DND-41 (cell line): ENCODE data around the gene MAGIX.
A peak's percentile ranks its signal among the peaks of the same experiment; 100 is the strongest.

Experiments
- ATAC-seq: fragments of 200-7000 bp; cut with Tn5 transposase; 3 replicates; pipeline ENCODE4 v1.9.1; 2021; ENCODE audit warnings: low read depth; ENCODE audit not compliant: insufficient read depth
- DNase-seq: peaks from one replicate; pipeline ENCODE4 v3.0.0-alpha.2; 2020
- H2AFZ ChIP-seq: 2 replicates; pipeline ENCODE4 v1.6.0; 2012; ENCODE audit warnings: low read depth, low read length
- H3K27ac ChIP-seq: 2 replicates; pipeline ENCODE4 v1.5.1; 2012; ENCODE audit warnings: low read length, inconsistent platforms
- H3K27me3 ChIP-seq: fragments of 200-600 bp; sonication (generic); 2 replicates; pipeline ENCODE4 v1.6.0; 2012; ENCODE audit warnings: low read length, mild to moderate bottlenecking, inconsistent platforms; ENCODE audit not compliant: insufficient read depth, poor library complexity
- H3K36me3 ChIP-seq: 2 replicates; pipeline ENCODE4 v1.5.1; 2012; ENCODE audit warnings: low read length, inconsistent platforms; ENCODE audit not compliant: insufficient read depth
- H3K4me1 ChIP-seq: 2 replicates; pipeline ENCODE4 v1.5.1; 2012; ENCODE audit warnings: mild to moderate bottlenecking, low read length; ENCODE audit not compliant: insufficient read depth
- H3K4me2 ChIP-seq: 2 replicates; pipeline ENCODE4 v1.6.0; 2012; ENCODE audit warnings: mild to moderate bottlenecking, moderate library complexity, low read length, inconsistent platforms; ENCODE audit not compliant: insufficient read depth
- H3K4me3 ChIP-seq, 2 experiments: fragments of 200-600 bp in 1 of 2; shearing (Covaris generic) in 1 of 2; 2 replicates each; pipeline ENCODE4 v1.5.1; 2012 to 2016; ENCODE audit warnings: inconsistent platforms in 2 of 2, low read length in 2 of 2, mild to moderate bottlenecking in 2 of 2, low read depth in 1 of 2, moderate library complexity in 1 of 2
- H3K79me2 ChIP-seq: 2 replicates; pipeline ENCODE4 v1.6.0; 2012; ENCODE audit warnings: low read length, inconsistent platforms; ENCODE audit not compliant: insufficient read depth
- H3K9ac ChIP-seq: 2 replicates; pipeline ENCODE4 v1.6.0; 2012; ENCODE audit warnings: low read depth, mild to moderate bottlenecking, inconsistent platforms, low read length, moderate library complexity
- H3K9me3 ChIP-seq: 2 replicates; pipeline ENCODE4 v1.5.1; 2012; ENCODE audit warnings: low read length, moderate library complexity, mild to moderate bottlenecking, inconsistent platforms; ENCODE audit not compliant: insufficient read depth, severe bottlenecking
- H4K20me1 ChIP-seq: 2 replicates; pipeline ENCODE4 v1.6.0; 2012; ENCODE audit warnings: low read length; ENCODE audit not compliant: insufficient read depth
- EZH2 ChIP-seq: IDR thresholded peaks from 3 replicates; pipeline ENCODE4 v1.6.1; 2012; ENCODE audit warnings: borderline replicate concordance, low read depth, mild to moderate bottlenecking, moderate library complexity, low read length, inconsistent platforms; ENCODE audit not compliant: severe bottlenecking
- TF ChIP-seq, protein P1 (sequence below): IDR thresholded peaks from 2 replicates; pipeline ENCODE4 v1.5.1; 2012; ENCODE audit warnings: borderline replicate concordance, low read length, moderate library complexity, mild to moderate bottlenecking; ENCODE audit not compliant: poor library complexity, severe bottlenecking; ENCODE audit errors: extremely low read depth

The MAGIX gene

DNA sequence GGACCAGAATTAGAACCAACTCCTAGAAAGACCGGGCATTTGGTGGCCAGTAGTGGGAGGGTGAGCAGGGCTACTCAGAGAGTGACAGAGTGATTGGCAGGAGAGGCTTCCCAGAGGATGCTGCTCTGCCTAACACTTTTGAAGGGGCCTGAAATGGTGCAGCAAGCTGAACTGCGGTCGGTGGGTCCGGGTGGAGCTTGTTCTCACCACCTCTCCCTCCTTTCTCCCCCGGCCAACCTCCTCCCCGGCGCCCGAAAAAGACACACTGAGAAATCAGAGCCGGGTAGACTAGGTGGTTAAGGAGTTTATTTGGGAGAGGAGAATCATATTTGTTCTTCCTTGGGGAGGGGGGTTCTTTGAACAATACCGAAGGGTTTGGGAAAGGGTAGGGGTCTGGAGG, 25.0 kb downstream of the MAGIX start:
- no peak overlapping the region for H3K4me2 ChIP-seq
- H3K4me1 ChIP-seq = peaks cover 35% of the 10 kb centered on the region
- H3K4me3 ChIP-seq = no peak overlapping the region
- H3K27ac ChIP-seq = no peak overlapping the region
- DNase-seq (no peak), ATAC-seq (no peak)
- H3K36me3 ChIP-seq = peaks cover 11% of the 10 kb centered on the region
- TF ChIP-seq EZH2 = no peak
- TF ChIP-seq, protein P1, sequence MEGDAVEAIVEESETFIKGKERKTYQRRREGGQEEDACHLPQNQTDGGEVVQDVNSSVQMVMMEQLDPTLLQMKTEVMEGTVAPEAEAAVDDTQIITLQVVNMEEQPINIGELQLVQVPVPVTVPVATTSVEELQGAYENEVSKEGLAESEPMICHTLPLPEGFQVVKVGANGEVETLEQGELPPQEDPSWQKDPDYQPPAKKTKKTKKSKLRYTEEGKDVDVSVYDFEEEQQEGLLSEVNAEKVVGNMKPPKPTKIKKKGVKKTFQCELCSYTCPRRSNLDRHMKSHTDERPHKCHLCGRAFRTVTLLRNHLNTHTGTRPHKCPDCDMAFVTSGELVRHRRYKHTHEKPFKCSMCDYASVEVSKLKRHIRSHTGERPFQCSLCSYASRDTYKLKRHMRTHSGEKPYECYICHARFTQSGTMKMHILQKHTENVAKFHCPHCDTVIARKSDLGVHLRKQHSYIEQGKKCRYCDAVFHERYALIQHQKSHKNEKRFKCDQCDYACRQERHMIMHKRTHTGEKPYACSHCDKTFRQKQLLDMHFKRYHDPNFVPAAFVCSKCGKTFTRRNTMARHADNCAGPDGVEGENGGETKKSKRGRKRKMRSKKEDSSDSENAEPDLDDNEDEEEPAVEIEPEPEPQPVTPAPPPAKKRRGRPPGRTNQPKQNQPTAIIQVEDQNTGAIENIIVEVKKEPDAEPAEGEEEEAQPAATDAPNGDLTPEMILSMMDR = no peak
- no peaks in the 10 kb centered on the region for H3K9me3 ChIP-seq
- no peaks in the 10 kb centered on the region for H3K27me3 ChIP-seq
- no peak overlapping the region for H3K9ac ChIP-seq
- H3K79me2 ChIP-seq = peaks cover 23% of the 10 kb centered on the region
- H2AFZ ChIP-seq = no peak overlapping the region
- H4K20me1 ChIP-seq = no peaks in the 10 kb centered on the region

DNA sequence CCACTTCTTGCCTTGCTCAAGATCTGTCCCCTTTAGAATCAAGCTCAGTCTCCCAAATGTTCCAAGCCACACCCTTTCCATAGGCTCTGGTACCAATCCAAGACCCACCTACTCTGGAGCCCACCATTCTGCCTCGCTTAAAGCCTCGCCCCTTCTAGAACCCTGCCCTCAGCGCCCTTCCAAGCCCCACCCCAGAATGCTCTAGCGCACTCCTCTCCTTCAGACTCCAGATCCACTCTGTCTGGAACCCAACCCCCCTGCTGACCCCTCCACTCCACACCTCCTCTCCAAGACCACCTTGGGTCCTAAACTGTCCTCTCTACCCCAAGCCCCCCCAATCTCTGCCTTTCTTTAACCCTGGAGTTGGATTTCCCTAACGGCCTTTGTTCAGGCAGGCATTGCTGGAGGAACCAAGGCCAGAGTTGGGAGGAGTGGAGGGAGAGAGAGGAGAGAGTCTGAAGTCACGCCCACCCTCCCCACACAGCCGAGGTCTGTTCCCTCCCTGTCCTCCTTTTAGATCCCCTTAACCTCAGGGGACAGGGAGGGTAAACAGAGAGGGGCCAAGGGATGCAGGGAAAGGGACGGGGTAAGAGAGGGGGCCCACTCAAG, 26.0 kb downstream of the MAGIX start:
- Histone ChIP-seq H3K4me1 (peaks cover 40% of the 10 kb centered on the region), H3K36me3 (peaks cover 4% of the 10 kb centered on the region; the same call in 1 of the 2 replicates), H3K9ac (no peak overlapping the region), H3K4me2 (no peak overlapping the region), H3K4me3 (no peak overlapping the region), H3K27ac (no peak overlapping the region), H4K20me1 (no peaks in the 10 kb centered on the region), H3K9me3 (no peaks in the 10 kb centered on the region), H3K79me2 (peaks cover 23% of the 10 kb centered on the region), H2AFZ (no peak overlapping the region), H3K27me3 (no peaks in the 10 kb centered on the region)
- no peak for ATAC-seq
- no peak for DNase-seq
- TF ChIP-seq, protein P1 = no peak
- TF ChIP-seq EZH2 = no peak

DNA sequence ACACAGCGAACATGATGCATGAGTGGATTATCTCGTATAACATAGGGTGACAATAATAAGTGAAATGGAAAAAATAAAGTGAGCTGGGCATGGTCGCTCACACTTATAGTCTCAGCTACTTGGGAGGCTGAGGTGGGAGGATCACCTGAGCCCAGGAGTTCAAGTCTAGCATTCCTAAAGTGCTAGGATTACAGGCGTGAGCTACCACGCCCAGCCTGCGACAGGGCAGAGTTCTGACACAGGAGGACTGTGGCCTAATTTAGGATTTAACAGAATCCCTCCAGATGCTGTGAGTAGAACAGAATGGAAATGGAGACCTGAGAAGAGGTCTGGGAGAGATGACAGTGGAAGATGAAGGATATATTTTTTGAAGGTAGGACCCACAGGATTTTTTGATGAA, 27.0 kb downstream of the MAGIX start:
- H3K27ac ChIP-seq = no peak overlapping the region
- TF ChIP-seq EZH2 = no peak
- TF ChIP-seq, protein P1 = no peak
- peak overlapping the region in 1 of 2 experiments; percentile 70; a peak in 2 of 4 replicates for H3K4me3 ChIP-seq
- no peak overlapping the region for H2AFZ ChIP-seq
- ATAC-seq = no peak
- H3K9ac ChIP-seq = peak overlapping the region; percentile 65
- H3K9me3 ChIP-seq = no peaks in the 10 kb centered on the region
- H3K4me1 ChIP-seq = peaks cover 40% of the 10 kb centered on the region
- H3K36me3 ChIP-seq = no peaks in the 10 kb centered on the region
- peaks cover 23% of the 10 kb centered on the region for H3K79me2 ChIP-seq
- H4K20me1 ChIP-seq = no peaks in the 10 kb centered on the region
- peak overlapping the region; percentile 58 for H3K4me2 ChIP-seq
- H3K27me3 ChIP-seq = no peaks in the 10 kb centered on the region
- no peak for DNase-seq
